ENCODE measurements around the gene INPP1.
"Not testable (repeated sequence)": the region's sequence is repeated elsewhere in the genome, so short reads cannot be mapped to it uniquely, and the experiment has no call there.

The INPP1 gene, protein sequence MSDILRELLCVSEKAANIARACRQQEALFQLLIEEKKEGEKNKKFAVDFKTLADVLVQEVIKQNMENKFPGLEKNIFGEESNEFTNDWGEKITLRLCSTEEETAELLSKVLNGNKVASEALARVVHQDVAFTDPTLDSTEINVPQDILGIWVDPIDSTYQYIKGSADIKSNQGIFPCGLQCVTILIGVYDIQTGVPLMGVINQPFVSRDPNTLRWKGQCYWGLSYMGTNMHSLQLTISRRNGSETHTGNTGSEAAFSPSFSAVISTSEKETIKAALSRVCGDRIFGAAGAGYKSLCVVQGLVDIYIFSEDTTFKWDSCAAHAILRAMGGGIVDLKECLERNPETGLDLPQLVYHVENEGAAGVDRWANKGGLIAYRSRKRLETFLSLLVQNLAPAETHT

DNA sequence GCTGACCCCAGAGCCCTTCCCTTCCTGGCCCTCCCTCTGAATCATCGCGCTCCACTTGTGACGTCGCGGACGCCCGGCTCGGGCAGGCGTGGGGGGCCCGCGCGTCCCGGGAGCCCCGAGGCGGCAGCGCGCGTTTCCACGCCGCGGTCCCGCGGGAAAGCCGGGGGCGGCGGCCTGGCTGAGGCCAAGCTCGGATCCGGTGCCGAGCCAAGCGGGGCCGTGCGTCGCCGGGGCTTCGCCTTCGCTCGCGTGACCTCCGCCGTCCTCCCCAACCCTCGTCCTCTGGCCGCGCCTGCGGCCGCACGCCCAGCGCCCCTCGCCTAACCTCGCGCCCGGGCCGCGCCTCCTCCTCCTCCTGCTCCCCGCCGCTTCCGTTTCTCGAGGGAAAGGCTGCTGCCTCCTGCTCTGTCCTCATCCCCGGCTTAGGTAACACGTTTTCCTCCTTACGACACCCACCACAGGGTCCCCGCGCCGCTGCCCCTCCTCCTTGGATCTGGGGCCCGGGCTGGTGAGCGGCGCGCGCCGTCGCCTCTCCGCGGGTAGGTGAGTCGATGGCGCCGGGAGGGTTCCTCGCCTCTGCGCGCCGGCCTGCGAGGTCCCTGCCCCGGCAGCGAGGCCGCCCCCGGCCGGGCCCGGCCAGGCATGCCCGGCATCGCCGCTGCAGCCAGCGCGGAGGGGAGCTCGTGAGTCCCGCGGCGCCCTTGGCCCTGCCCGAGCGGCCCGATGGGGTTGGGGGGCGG is at the start of gene INPP1:
Gene INPP1 (plus strand): TSS at position 54 of the 740 bp plus-strand sequence. CDS start 16,514 bp downstream, outside the sequence.
- Histone ChIP-seq H3K4me1 (ENCODE audit: control insufficient read depth, insufficient read depth, low read length) (peaks cover 10% of the 10 kb centered on the region), H3K9ac (ENCODE audit: low read length in 2 of 2) (peak within 1 kb of the TSS; percentile 81 to 91), H3K27ac (ENCODE audit: low read length) (peak within 1 kb of the TSS; percentile 78), H3K27me3 (ENCODE audit: control insufficient read depth in 1 of 2, insufficient read depth in 2 of 2, low read length in 2 of 2) (no peaks in the 10 kb centered on the region), H3K4me3 (ENCODE audit: low read length in 2 of 2) (peak within 1 kb of the TSS; percentile 85 to 94), H3K36me3 (ENCODE audit: control insufficient read depth in 2 of 2, insufficient read depth in 2 of 2, low read length in 2 of 2) (no peaks in the 10 kb centered on the region), H3K9me3 (ENCODE audit: control insufficient read depth in 2 of 2, low read length in 2 of 2) (no peaks in the 10 kb centered on the region)

DNA sequence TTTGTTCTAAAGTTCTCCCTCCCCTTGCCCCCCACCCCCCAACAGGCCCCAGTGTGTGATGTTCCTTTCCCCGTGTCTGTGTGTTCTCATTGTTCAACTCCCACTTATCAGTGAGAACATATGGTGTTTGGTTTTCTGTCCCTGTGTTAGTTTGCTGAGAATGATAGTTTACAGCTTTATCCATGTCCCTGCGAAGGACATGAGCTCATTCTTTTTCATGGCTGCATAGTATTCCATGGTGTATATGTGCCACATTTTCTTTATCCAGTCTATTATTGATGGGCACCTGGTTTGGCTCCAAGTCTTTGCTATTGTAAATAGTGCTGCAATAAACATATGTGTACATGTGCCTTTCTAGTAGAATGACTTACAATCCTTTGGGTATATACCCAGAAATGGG is 45.5 kb upstream of the INPP1 start:
- not testable (repeated sequence) for H3K9me3 ChIP-seq (ENCODE audit: control insufficient read depth in 2 of 2, low read length in 2 of 2); H3K9ac ChIP-seq (ENCODE audit: low read length in 2 of 2); H3K36me3 ChIP-seq (ENCODE audit: control insufficient read depth in 2 of 2, insufficient read depth in 2 of 2, low read length in 2 of 2); H3K4me1 ChIP-seq (ENCODE audit: control insufficient read depth, insufficient read depth, low read length); H3K27me3 ChIP-seq (ENCODE audit: control insufficient read depth in 1 of 2, insufficient read depth in 2 of 2, low read length in 2 of 2); H3K27ac ChIP-seq (ENCODE audit: low read length); H3K4me3 ChIP-seq (ENCODE audit: low read length in 2 of 2)

GRCh38 chr2:190301032-190301431 is 42.4 kb upstream of the INPP1 start:
- Histone ChIP-seq H3K27me3 (ENCODE audit: control insufficient read depth in 1 of 2, insufficient read depth in 2 of 2, low read length in 2 of 2) (no peaks in the 10 kb centered on the region), H3K9ac (ENCODE audit: low read length in 2 of 2) (no peak overlapping the region), H3K4me1 (ENCODE audit: control insufficient read depth, insufficient read depth, low read length) (no peaks in the 10 kb centered on the region), H3K27ac (ENCODE audit: low read length) (no peak overlapping the region), H3K9me3 (ENCODE audit: control insufficient read depth in 2 of 2, low read length in 2 of 2) (no peaks in the 10 kb centered on the region), H3K4me3 (ENCODE audit: low read length in 2 of 2) (no peak overlapping the region), H3K36me3 (ENCODE audit: control insufficient read depth in 2 of 2, insufficient read depth in 2 of 2, low read length in 2 of 2) (peaks cover 2 to 7% of the 10 kb centered on the region in 2 donors)

GRCh38 chr2:190302052-190302451 is 41.3 kb upstream of the INPP1 start:
- no peak overlapping the region for H3K4me3 ChIP-seq (ENCODE audit: low read length in 2 of 2)
- H3K9me3 ChIP-seq (ENCODE audit: control insufficient read depth in 2 of 2, low read length in 2 of 2), result no peaks in the 10 kb centered on the region
- H3K27me3 ChIP-seq (ENCODE audit: control insufficient read depth in 1 of 2, insufficient read depth in 2 of 2, low read length in 2 of 2), result no peaks in the 10 kb centered on the region
- no peaks in the 10 kb centered on the region for H3K4me1 ChIP-seq (ENCODE audit: control insufficient read depth, insufficient read depth, low read length)
- H3K36me3 ChIP-seq (ENCODE audit: control insufficient read depth in 2 of 2, insufficient read depth in 2 of 2, low read length in 2 of 2), result peaks cover 2 to 10% of the 10 kb centered on the region in 2 donors
- H3K9ac ChIP-seq (ENCODE audit: low read length in 2 of 2), result no peak overlapping the region
- H3K27ac ChIP-seq (ENCODE audit: low read length), result no peak overlapping the region

GRCh38 chr2:190303647-190304046 is 39.7 kb upstream of the INPP1 start:
- H3K36me3 ChIP-seq (ENCODE audit: control insufficient read depth in 2 of 2, insufficient read depth in 2 of 2, low read length in 2 of 2), result peaks cover 2 to 10% of the 10 kb centered on the region in 2 donors
- no peaks in the 10 kb centered on the region for H3K27me3 ChIP-seq (ENCODE audit: control insufficient read depth in 1 of 2, insufficient read depth in 2 of 2, low read length in 2 of 2)
- H3K27ac ChIP-seq (ENCODE audit: low read length), result no peak overlapping the region
- no peak overlapping the region for H3K4me3 ChIP-seq (ENCODE audit: low read length in 2 of 2)
- no peaks in the 10 kb centered on the region for H3K4me1 ChIP-seq (ENCODE audit: control insufficient read depth, insufficient read depth, low read length)
- H3K9ac ChIP-seq (ENCODE audit: low read length in 2 of 2), result no peak overlapping the region
- no peaks in the 10 kb centered on the region for H3K9me3 ChIP-seq (ENCODE audit: control insufficient read depth in 2 of 2, low read length in 2 of 2)

DNA sequence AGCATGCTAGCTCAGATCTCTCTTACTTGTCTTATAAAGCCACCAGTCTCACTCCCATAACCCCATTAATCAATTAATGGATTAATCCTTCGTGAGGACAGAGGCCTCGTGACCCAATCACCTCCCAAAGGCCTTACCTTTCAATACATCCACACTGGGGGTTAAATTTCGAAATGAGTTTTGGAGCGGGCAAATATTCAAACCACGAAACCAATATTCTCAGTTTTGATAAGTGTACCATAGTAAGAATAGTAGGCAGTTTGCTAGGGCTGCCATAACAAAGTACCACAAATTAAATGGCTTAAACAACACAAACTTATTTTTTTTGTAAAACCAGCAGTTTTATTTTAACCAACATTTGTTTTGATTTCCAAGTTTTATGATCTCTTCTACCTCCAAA is 39.0 kb upstream of the INPP1 start:
- Histone ChIP-seq H3K36me3 (ENCODE audit: control insufficient read depth in 2 of 2, insufficient read depth in 2 of 2, low read length in 2 of 2) (peaks cover 2 to 10% of the 10 kb centered on the region in 2 donors), H3K4me3 (ENCODE audit: low read length in 2 of 2) (no peak overlapping the region), H3K27ac (ENCODE audit: low read length) (no peak overlapping the region)

DNA sequence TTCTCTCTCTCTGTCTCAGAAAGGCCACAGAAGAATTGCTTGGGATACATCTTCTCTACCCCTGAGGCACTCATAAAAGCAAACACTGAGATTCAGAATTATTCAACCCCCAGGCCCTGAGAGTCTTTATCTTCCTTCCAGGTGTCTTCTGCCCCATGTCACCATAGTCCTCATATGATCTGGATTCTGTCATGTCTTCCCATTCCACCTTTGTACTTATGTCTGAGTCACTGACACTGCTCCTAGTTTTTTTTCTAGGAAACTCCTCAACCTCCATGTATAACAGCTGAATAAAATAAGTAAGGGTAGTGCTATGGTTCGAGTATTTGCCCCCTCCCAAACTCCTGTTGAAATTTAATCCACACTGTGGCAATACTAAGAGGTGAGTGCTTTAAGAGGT is 35.4 kb upstream of the INPP1 start:
- Histone ChIP-seq H3K9me3 (ENCODE audit: control insufficient read depth in 2 of 2, low read length in 2 of 2) (no peaks in the 10 kb centered on the region), H3K27ac (ENCODE audit: low read length) (no peak overlapping the region), H3K9ac (ENCODE audit: low read length in 2 of 2) (no peak overlapping the region), H3K4me3 (ENCODE audit: low read length in 2 of 2) (no peak overlapping the region), H3K36me3 (ENCODE audit: control insufficient read depth in 2 of 2, insufficient read depth in 2 of 2, low read length in 2 of 2) (peaks cover 5 to 8% of the 10 kb centered on the region in 2 donors), H3K4me1 (ENCODE audit: control insufficient read depth, insufficient read depth, low read length) (no peaks in the 10 kb centered on the region), H3K27me3 (ENCODE audit: control insufficient read depth in 1 of 2, insufficient read depth in 2 of 2, low read length in 2 of 2) (no peaks in the 10 kb centered on the region)

More for the DNA sequence above, 39.0 kb upstream of the INPP1 start:
- no peaks in the 10 kb centered on the region for H3K9me3 ChIP-seq (ENCODE audit: control insufficient read depth in 2 of 2, low read length in 2 of 2)
- no peaks in the 10 kb centered on the region for H3K4me1 ChIP-seq (ENCODE audit: control insufficient read depth, insufficient read depth, low read length)
- H3K27me3 ChIP-seq (ENCODE audit: control insufficient read depth in 1 of 2, insufficient read depth in 2 of 2, low read length in 2 of 2), result no peaks in the 10 kb centered on the region
- no peak overlapping the region for H3K9ac ChIP-seq (ENCODE audit: low read length in 2 of 2)

DNA sequence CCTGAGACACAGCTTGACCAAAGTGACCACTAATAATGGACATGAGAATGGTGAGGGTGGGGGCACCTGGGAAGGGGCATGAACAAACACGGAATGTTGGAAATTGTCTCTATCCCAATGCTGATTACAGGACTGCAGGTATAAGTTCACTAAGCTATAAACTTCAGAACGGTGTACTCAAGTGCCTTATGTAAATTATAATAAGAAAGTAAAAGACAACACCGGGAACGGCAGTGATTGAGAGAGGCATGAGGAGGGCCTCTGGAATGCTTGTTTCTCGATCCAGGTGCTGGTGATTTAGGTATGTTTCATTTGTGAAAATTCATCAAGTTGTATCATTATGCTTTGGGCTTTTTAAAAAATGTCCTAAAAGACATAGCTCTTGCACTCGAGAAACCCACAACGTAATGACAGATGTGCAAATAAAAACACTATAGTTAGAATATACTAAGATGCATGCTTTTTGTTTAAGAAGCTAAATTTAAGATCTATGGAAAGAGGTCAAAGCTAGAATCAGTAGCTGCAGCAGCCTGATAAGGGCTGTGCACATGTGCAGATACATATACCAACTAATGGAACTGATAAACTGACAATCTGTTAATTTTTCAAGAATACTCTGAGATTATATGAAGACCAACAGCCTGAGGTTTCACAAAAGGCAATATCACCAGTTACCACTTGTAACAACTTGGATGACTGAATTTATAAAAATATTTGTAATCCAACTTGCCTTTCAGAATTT is 31.3 kb upstream of the INPP1 start:
- Histone ChIP-seq H3K9me3 (ENCODE audit: control insufficient read depth in 2 of 2, low read length in 2 of 2) (no peaks in the 10 kb centered on the region), H3K4me1 (ENCODE audit: control insufficient read depth, insufficient read depth, low read length) (no peaks in the 10 kb centered on the region), H3K27ac (ENCODE audit: low read length) (no peak overlapping the region), H3K36me3 (ENCODE audit: control insufficient read depth in 2 of 2, insufficient read depth in 2 of 2, low read length in 2 of 2) (peaks cover 3 to 5% of the 10 kb centered on the region in 2 donors), H3K9ac (ENCODE audit: low read length in 2 of 2) (no peak overlapping the region), H3K4me3 (ENCODE audit: low read length in 2 of 2) (no peak overlapping the region), H3K27me3 (ENCODE audit: control insufficient read depth in 1 of 2, insufficient read depth in 2 of 2, low read length in 2 of 2) (no peaks in the 10 kb centered on the region)

- not testable (repeated sequence) for H3K27ac ChIP-seq (ENCODE audit: low read length); H3K36me3 ChIP-seq (ENCODE audit: control insufficient read depth in 2 of 2, insufficient read depth in 2 of 2, low read length in 2 of 2); H3K27me3 ChIP-seq (ENCODE audit: control insufficient read depth in 1 of 2, insufficient read depth in 2 of 2, low read length in 2 of 2); H3K4me3 ChIP-seq (ENCODE audit: low read length in 2 of 2); H3K9ac ChIP-seq (ENCODE audit: low read length in 2 of 2); H3K9me3 ChIP-seq (ENCODE audit: control insufficient read depth in 2 of 2, low read length in 2 of 2); H3K4me1 ChIP-seq (ENCODE audit: control insufficient read depth, insufficient read depth, low read length)
Measured at GRCh38 chr2:190312635-190313025, 30.8 kb upstream of the INPP1 start.

GRCh38 chr2:190313880-190314279 is 29.5 kb upstream of the INPP1 start:
- Histone ChIP-seq H3K4me1 (ENCODE audit: control insufficient read depth, insufficient read depth, low read length) (peaks cover 2% of the 10 kb centered on the region), H3K9ac (ENCODE audit: low read length in 2 of 2) (no peak overlapping the region), H3K9me3 (ENCODE audit: control insufficient read depth in 2 of 2, low read length in 2 of 2) (no peaks in the 10 kb centered on the region), H3K36me3 (ENCODE audit: control insufficient read depth in 2 of 2, insufficient read depth in 2 of 2, low read length in 2 of 2) (peaks cover 3 to 5% of the 10 kb centered on the region in 2 donors), H3K27ac (ENCODE audit: low read length) (no peak overlapping the region), H3K4me3 (ENCODE audit: low read length in 2 of 2) (no peak overlapping the region), H3K27me3 (ENCODE audit: control insufficient read depth in 1 of 2, insufficient read depth in 2 of 2, low read length in 2 of 2) (no peaks in the 10 kb centered on the region)

Data from stomach smooth muscle (tissue), 2 donors.